ENCODE measurements around the gene DNAH7. TPM values are rescaled to one million over a fixed set of nuclear protein-coding genes. Genes with fewer than 3 reads are reported as not detected.

DNAH7 gene
- polyA plus RNA-seq, 1 donor (not counting 4 experiments of a cell fraction or from before 2014, with no cell fraction given), result 0.17 TPM

GRCh38 chr2:196101325-196101991, 32.8 kb upstream of the DNAH7 start:
- no peaks in the 10 kb centered on the region for H3K9me3 ChIP-seq (ENCODE audit: control insufficient read depth, low read depth, low read length)
- no peak overlapping the region for H2AFZ ChIP-seq (ENCODE audit: control insufficient read depth, low read length)
- no peaks in the 10 kb centered on the region for H3K27me3 ChIP-seq (ENCODE audit: control insufficient read depth, extremely low read depth, insufficient read depth, low read length)
- FAIRE-seq, result no peak
- no peaks in the 10 kb centered on the region for H3K36me3 ChIP-seq (ENCODE audit: control insufficient read depth in 2 of 2, extremely low read depth in 1 of 2, insufficient read depth in 2 of 2, low read length in 2 of 2)
- TF ChIP-seq EZH2 (IDR thresholded peaks at IDR 0.05; ENCODE audit: low read length) (no peak), CTCF (optimal IDR thresholded peaks at IDR 0.05 in 1 of 3, IDR thresholded peaks at IDR 0.05 in 1 of 3, conservative IDR thresholded peaks at IDR 0.05 in 1 of 3; ENCODE audit: extremely low read depth in 1 of 3, insufficient read depth in 2 of 3, low read length in 3 of 3) (no peak)
- H3K4me2 ChIP-seq (ENCODE audit: control insufficient read depth, extremely low read depth, insufficient read depth, low read depth, low read length), result no peak overlapping the region
- dilution Hi-C loops (cut with MboI; ENCODE audit: extremely low pct_ligation_motif_present, low sequenced_read_pairs), result no loop called here
- H4K20me1 ChIP-seq (ENCODE audit: control insufficient read depth, extremely low read depth, insufficient read depth, low read length), result no peaks in the 10 kb centered on the region
- no peak for DNase-seq (ENCODE audit: low read depth, low spot score)
- no peak overlapping the region for H3K9ac ChIP-seq (ENCODE audit: control insufficient read depth, extremely low read depth, insufficient read depth, low read length)
- no peaks in the 10 kb centered on the region for H3K79me2 ChIP-seq (ENCODE audit: control insufficient read depth, insufficient read depth, low read length)
- no peaks in the 10 kb centered on the region for H3K4me1 ChIP-seq (ENCODE audit: control insufficient read depth, extremely low read depth, insufficient read depth, low read length)
- no peak overlapping the region for H3K4me3 ChIP-seq (ENCODE audit: control insufficient read depth in 2 of 3, extremely low read depth in 1 of 3, insufficient read depth in 2 of 3, low read depth in 1 of 3, low read length in 3 of 3)
- H3K27ac ChIP-seq (ENCODE audit: control insufficient read depth, insufficient read depth, low read length), result no peak overlapping the region
- H3K9me1 ChIP-seq (ENCODE audit: control insufficient read depth, extremely low read depth, insufficient read depth, low read length), result no peaks in the 10 kb centered on the region

GRCh38 chr2:196099916-196100315, 31.3 kb upstream of the DNAH7 start:
- Histone ChIP-seq H3K4me3 (ENCODE audit: control insufficient read depth in 2 of 3, extremely low read depth in 1 of 3, insufficient read depth in 2 of 3, low read depth in 1 of 3, low read length in 3 of 3) (no peak overlapping the region), H3K27ac (ENCODE audit: control insufficient read depth, insufficient read depth, low read length) (no peak overlapping the region), H2AFZ (ENCODE audit: control insufficient read depth, low read length) (no peak overlapping the region), H3K27me3 (ENCODE audit: control insufficient read depth, extremely low read depth, insufficient read depth, low read length) (no peaks in the 10 kb centered on the region), H4K20me1 (ENCODE audit: control insufficient read depth, extremely low read depth, insufficient read depth, low read length) (no peaks in the 10 kb centered on the region), H3K79me2 (ENCODE audit: control insufficient read depth, insufficient read depth, low read length) (no peaks in the 10 kb centered on the region), H3K4me1 (ENCODE audit: control insufficient read depth, extremely low read depth, insufficient read depth, low read length) (no peaks in the 10 kb centered on the region), H3K9me3 (ENCODE audit: control insufficient read depth, low read depth, low read length) (no peaks in the 10 kb centered on the region), H3K36me3 (ENCODE audit: control insufficient read depth in 2 of 2, extremely low read depth in 1 of 2, insufficient read depth in 2 of 2, low read length in 2 of 2) (no peaks in the 10 kb centered on the region), H3K9me1 (ENCODE audit: control insufficient read depth, extremely low read depth, insufficient read depth, low read length) (no peaks in the 10 kb centered on the region), H3K9ac (ENCODE audit: control insufficient read depth, extremely low read depth, insufficient read depth, low read length) (no peak overlapping the region), H3K4me2 (ENCODE audit: control insufficient read depth, extremely low read depth, insufficient read depth, low read depth, low read length) (no peak overlapping the region)
- no peak for TF ChIP-seq EZH2 (IDR thresholded peaks at IDR 0.05; ENCODE audit: low read length)
- TF ChIP-seq CTCF (optimal IDR thresholded peaks at IDR 0.05 in 1 of 3, IDR thresholded peaks at IDR 0.05 in 1 of 3, conservative IDR thresholded peaks at IDR 0.05 in 1 of 3; ENCODE audit: extremely low read depth in 1 of 3, insufficient read depth in 2 of 3, low read length in 3 of 3), result no peak
- dilution Hi-C loops (cut with MboI; ENCODE audit: extremely low pct_ligation_motif_present, low sequenced_read_pairs), result no loop called here
- DNase-seq (ENCODE audit: low read depth, low spot score) (no peak), FAIRE-seq (no peak)
